Measurements from ENCODE around the gene DNAJB14. TPM values are rescaled to one million over a fixed set of nuclear protein-coding genes. Genes with fewer than 3 reads are reported as not detected.
A peak's percentile ranks its signal among the peaks of the same experiment; 100 is the strongest.

The DNAJB14 gene
- total and polyA plus RNA-seq, 2 donors (not counting 1 experiment from before 2014, with no cell fraction given), result 14.4 to 64.9 TPM

DNA sequence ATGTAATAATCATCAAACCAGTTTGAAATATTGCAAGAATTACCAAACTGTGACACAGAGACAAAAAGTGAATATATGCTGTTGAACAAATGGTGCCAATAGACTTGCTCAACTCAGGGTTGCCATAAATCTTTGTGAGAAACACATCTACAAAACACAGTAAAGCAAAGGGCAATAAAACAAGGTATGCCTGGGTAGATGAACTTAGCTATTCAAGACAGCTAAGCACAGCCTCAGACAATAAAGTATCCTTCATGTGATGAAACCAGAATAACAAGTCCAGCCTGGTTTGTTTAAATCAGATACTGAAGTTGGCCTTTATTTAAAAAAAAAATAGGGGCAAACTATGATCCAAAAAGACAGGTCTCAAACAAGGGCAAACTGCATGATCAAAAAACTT lies 71.3 kb downstream of the DNAJB14 start:
- intact Hi-C loops (cut with micrococcal nuclease), result no loop called here
- H3K36me3 ChIP-seq (replicated peaks in 1 of 2; ENCODE audit: control extremely low read depth in 1 of 2, control insufficient read depth in 1 of 2, extremely low read depth in 1 of 2, insufficient read depth in 2 of 2, low read length in 1 of 2), result peaks cover 5 to 43% of the 10 kb centered on the region in 2 experiments
- CTCF ChIA-PET, result no interaction called here

DNA sequence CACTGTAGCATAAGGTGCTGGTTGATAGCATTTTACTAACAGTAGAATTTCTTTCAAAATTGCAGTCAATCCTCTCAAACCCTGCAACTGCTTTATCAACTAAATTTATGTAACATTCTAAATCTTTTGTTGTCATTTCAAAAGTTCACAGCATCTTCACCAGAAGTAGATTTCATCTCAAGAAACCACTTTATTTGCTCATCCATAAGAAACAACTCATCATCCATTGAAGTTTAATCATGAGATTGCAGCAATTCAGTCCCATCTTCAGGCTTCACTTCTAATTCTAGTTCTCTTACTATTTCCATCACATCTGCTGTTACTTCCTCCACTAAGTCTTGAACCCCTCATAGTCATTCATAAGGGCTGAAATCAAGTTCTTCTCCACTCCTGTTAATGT lies 73.8 kb downstream of the DNAJB14 start:
- CTCF ChIA-PET, result interaction anchor here (1.1 to 3.2 kb wide), 2 partner anchors 61 to 65 kb away, joined by 5 to 7 read pairs; no protein-coding TSS in a partner anchor
- peaks cover 5% of the 10 kb centered on the region for H3K4me1 Mint-ChIP-seq
- intact Hi-C loops (cut with micrococcal nuclease), result no loop called here
- no peaks in the 10 kb centered on the region for H3K27me3 ChIP-seq (replicated peaks in 1 of 4; ENCODE audit: control extremely low read depth in 1 of 4, control insufficient read depth in 3 of 4, insufficient read depth in 4 of 4, low read length in 3 of 4)
- POLR2A ChIA-PET, result no interaction called here
- no peak overlapping the region for H3K9ac ChIP-seq (ENCODE audit: low read length)
- no peak overlapping the region for H2AFZ ChIP-seq (ENCODE audit: insufficient read depth, low read depth, low read length, poor library complexity, severe bottlenecking)
- no peaks in the 10 kb centered on the region for H3K9me3 Mint-ChIP-seq (ENCODE audit: insufficient read depth)
- no peaks in the 10 kb centered on the region for H3K9me3 ChIP-seq (ENCODE audit: control extremely low read depth in 1 of 3, control insufficient read depth in 2 of 3, insufficient read depth in 1 of 3, low read length in 2 of 3)
- H3K4me2 ChIP-seq (replicated peaks; ENCODE audit: low read depth, low read length, poor library complexity, severe bottlenecking), result no peak overlapping the region
- no peaks in the 10 kb centered on the region for H4K20me1 ChIP-seq (ENCODE audit: control insufficient read depth, insufficient read depth, low read length, poor library complexity, severe bottlenecking)
- peaks cover 7 to 41% of the 10 kb centered on the region in 2 experiments for H3K36me3 ChIP-seq (replicated peaks in 1 of 2; ENCODE audit: control extremely low read depth in 1 of 2, control insufficient read depth in 1 of 2, extremely low read depth in 1 of 2, insufficient read depth in 2 of 2, low read length in 1 of 2)
- H3K27ac ChIP-seq (ENCODE audit: low read length in 2 of 2), result peak overlapping the region in 1 of 2 donors; percentile 9
- ATAC-seq (ENCODE audit: low read depth), result no peak
- no peaks in the 10 kb centered on the region for H3K27me3 Mint-ChIP-seq
- no peak overlapping the region for H3K4me3 ChIP-seq (ENCODE audit: control extremely low read depth in 1 of 5, extremely low read depth in 1 of 5, insufficient read depth in 1 of 5, low read depth in 2 of 5, low read length in 4 of 5)
- H3K79me2 ChIP-seq (ENCODE audit: control insufficient read depth, insufficient read depth, low read length), result no peaks in the 10 kb centered on the region
- no peak overlapping the region for H3K27ac Mint-ChIP-seq
- TF ChIP-seq, protein P1, sequence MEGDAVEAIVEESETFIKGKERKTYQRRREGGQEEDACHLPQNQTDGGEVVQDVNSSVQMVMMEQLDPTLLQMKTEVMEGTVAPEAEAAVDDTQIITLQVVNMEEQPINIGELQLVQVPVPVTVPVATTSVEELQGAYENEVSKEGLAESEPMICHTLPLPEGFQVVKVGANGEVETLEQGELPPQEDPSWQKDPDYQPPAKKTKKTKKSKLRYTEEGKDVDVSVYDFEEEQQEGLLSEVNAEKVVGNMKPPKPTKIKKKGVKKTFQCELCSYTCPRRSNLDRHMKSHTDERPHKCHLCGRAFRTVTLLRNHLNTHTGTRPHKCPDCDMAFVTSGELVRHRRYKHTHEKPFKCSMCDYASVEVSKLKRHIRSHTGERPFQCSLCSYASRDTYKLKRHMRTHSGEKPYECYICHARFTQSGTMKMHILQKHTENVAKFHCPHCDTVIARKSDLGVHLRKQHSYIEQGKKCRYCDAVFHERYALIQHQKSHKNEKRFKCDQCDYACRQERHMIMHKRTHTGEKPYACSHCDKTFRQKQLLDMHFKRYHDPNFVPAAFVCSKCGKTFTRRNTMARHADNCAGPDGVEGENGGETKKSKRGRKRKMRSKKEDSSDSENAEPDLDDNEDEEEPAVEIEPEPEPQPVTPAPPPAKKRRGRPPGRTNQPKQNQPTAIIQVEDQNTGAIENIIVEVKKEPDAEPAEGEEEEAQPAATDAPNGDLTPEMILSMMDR (IDR thresholded peaks at IDR 0.05), result no peak
- no peak for TF ChIP-seq EZH2 (IDR thresholded peaks at IDR 0.05; ENCODE audit: borderline replicate concordance, insufficient read depth, low read depth, low read length, poor library complexity, severe bottlenecking)
- no peak for DNase-seq
- H3K4me3 Mint-ChIP-seq, result no peak overlapping the region
- no peaks in the 10 kb centered on the region for H3K4me1 ChIP-seq (ENCODE audit: control insufficient read depth in 2 of 2, insufficient read depth in 2 of 2, low read length in 2 of 2)

More for the DNA sequence above, 71.3 kb downstream of the DNAJB14 start:
- Histone ChIP-seq H3K9me3 (ENCODE audit: control extremely low read depth in 1 of 3, control insufficient read depth in 2 of 3, insufficient read depth in 1 of 3, low read length in 2 of 3) (no peaks in the 10 kb centered on the region), H3K27ac (ENCODE audit: low read length in 2 of 2) (peak overlapping the region in 1 of 2 donors; percentile 10), H3K4me3 (ENCODE audit: control extremely low read depth in 1 of 5, extremely low read depth in 1 of 5, insufficient read depth in 1 of 5, low read depth in 2 of 5, low read length in 4 of 5) (no peak overlapping the region), H3K79me2 (ENCODE audit: control insufficient read depth, insufficient read depth, low read length) (no peaks in the 10 kb centered on the region), H3K27me3 (replicated peaks in 1 of 4; ENCODE audit: control extremely low read depth in 1 of 4, control insufficient read depth in 3 of 4, insufficient read depth in 4 of 4, low read length in 3 of 4) (no peaks in the 10 kb centered on the region), H3K4me2 (replicated peaks; ENCODE audit: low read depth, low read length, poor library complexity, severe bottlenecking) (no peak overlapping the region), H2AFZ (ENCODE audit: insufficient read depth, low read depth, low read length, poor library complexity, severe bottlenecking) (no peak overlapping the region), H3K4me1 (ENCODE audit: control insufficient read depth in 2 of 2, insufficient read depth in 2 of 2, low read length in 2 of 2) (no peaks in the 10 kb centered on the region), H4K20me1 (ENCODE audit: control insufficient read depth, insufficient read depth, low read length, poor library complexity, severe bottlenecking) (no peaks in the 10 kb centered on the region), H3K9ac (ENCODE audit: low read length) (no peak overlapping the region)
- H3K4me1 Mint-ChIP-seq, result peaks cover 5% of the 10 kb centered on the region
- H3K27me3 Mint-ChIP-seq, result no peaks in the 10 kb centered on the region
- H3K9me3 Mint-ChIP-seq (ENCODE audit: insufficient read depth), result no peaks in the 10 kb centered on the region
- H3K27ac Mint-ChIP-seq, result peak overlapping the region; percentile 58
- no peak for ATAC-seq (ENCODE audit: low read depth)
- POLR2A ChIA-PET, result interaction anchor here (0.7 kb wide), 1 partner anchor 69 kb away, joined by 3 read pairs; no protein-coding TSS in a partner anchor
- TF ChIP-seq EZH2 (IDR thresholded peaks at IDR 0.05; ENCODE audit: borderline replicate concordance, insufficient read depth, low read depth, low read length, poor library complexity, severe bottlenecking), result no peak
- TF ChIP-seq, protein P1 (IDR thresholded peaks at IDR 0.05), result no peak
- no peak for DNase-seq
- H3K4me3 Mint-ChIP-seq, result no peak overlapping the region
